Middle frontal gyrus (tissue), 1 donor: Measurements from ENCODE around the gene CDK6.

Source experiments
- DNase-seq: peaks from one replicate; pipeline ENCODE4 v3.0.0-alpha.2; 2015; ENCODE audit warnings: low spot score; ENCODE audit errors: extremely low spot score

CDK6 gene

GRCh38 chr7:92684274-92684673 lies 152.1 kb downstream of the CDK6 start:
- no peak for DNase-seq

GRCh38 chr7:92682903-92683539 lies 153.4 kb downstream of the CDK6 start:
- DNase-seq: no peak

- no peak for DNase-seq
Observed at GRCh38 chr7:92682330-92682729, 154.0 kb downstream of the CDK6 start.

- DNase-seq: no peak
Observed at GRCh38 chr7:92681633-92682032, 154.7 kb downstream of the CDK6 start.

GRCh38 chr7:92680442-92680841 lies 155.9 kb downstream of the CDK6 start:
- DNase-seq: no peak

GRCh38 chr7:92678291-92678920 lies 158.0 kb downstream of the CDK6 start:
- DNase-seq: no peak

- no peak for DNase-seq
Observed at GRCh38 chr7:92674379-92674778, 162.0 kb downstream of the CDK6 start.

- no peak for DNase-seq
Observed at GRCh38 chr7:92671505-92672169, 164.7 kb downstream of the CDK6 start.

GRCh38 chr7:92670204-92670851 lies 166.0 kb downstream of the CDK6 start:
- DNase-seq: no peak

- DNase-seq: no peak
Observed at GRCh38 chr7:92669616-92670165, 166.7 kb downstream of the CDK6 start.

- no peak for DNase-seq
Observed at GRCh38 chr7:92668564-92668963, 167.8 kb downstream of the CDK6 start.

- DNase-seq: no peak
Observed at GRCh38 chr7:92667816-92668535, 168.4 kb downstream of the CDK6 start.

- DNase-seq: no peak
Observed at GRCh38 chr7:92665926-92666325, 170.4 kb downstream of the CDK6 start.

- DNase-seq: no peak
Observed at GRCh38 chr7:92661651-92662050, 174.7 kb downstream of the CDK6 start.

- no peak for DNase-seq
Observed at GRCh38 chr7:92658671-92659070, 177.7 kb downstream of the CDK6 start.

- no peak for DNase-seq
Observed at GRCh38 chr7:92657391-92657790, 179.0 kb downstream of the CDK6 start.

GRCh38 chr7:92656121-92656520 lies 180.3 kb downstream of the CDK6 start:
- DNase-seq: no peak

GRCh38 chr7:92655346-92655884 lies 181.0 kb downstream of the CDK6 start:
- no peak for DNase-seq

- no peak for DNase-seq
Observed at GRCh38 chr7:92653136-92653535, 183.2 kb downstream of the CDK6 start.

GRCh38 chr7:92652536-92652935 lies 183.8 kb downstream of the CDK6 start:
- no peak for DNase-seq

GRCh38 chr7:92650391-92650790 lies 186.0 kb downstream of the CDK6 start:
- no peak for DNase-seq
